GM18867 (cell line): ENCODE measurements around the gene POLQ.
"Not testable (repeated sequence)": the region's sequence is repeated elsewhere in the genome, so short reads cannot be mapped to it uniquely, and the experiment has no call there.

Source experiments
- ATAC-seq: cut with Tn5 transposase; IDR thresholded peaks from one replicate; pipeline ENCODE4 v1.9.1; 2021; ENCODE audit warnings: mild to moderate bottlenecking, moderate library complexity; ENCODE audit not compliant: unreplicated experiment

The POLQ gene

GRCh38 chr3:121515313-121515712 lies 30.5 kb downstream of the POLQ start:
- no peak for ATAC-seq

GRCh38 chr3:121514496-121514895 lies 31.3 kb downstream of the POLQ start:
- no peak for ATAC-seq

GRCh38 chr3:121508389-121508788 lies 37.4 kb downstream of the POLQ start:
- no peak for ATAC-seq

- ATAC-seq, result no peak
These were observed 40.5 kb downstream of the POLQ start for GRCh38 chr3:121505256-121505655.

- no peak for ATAC-seq
These were observed 41.2 kb downstream of the POLQ start for GRCh38 chr3:121504618-121505017.

GRCh38 chr3:121496786-121497185 lies 49.0 kb downstream of the POLQ start:
- ATAC-seq, result no peak

- ATAC-seq, result no peak
These were observed 52.4 kb downstream of the POLQ start for GRCh38 chr3:121493431-121493830.

GRCh38 chr3:121491683-121492320 lies 54.0 kb downstream of the POLQ start:
- ATAC-seq, result no peak

- no peak for ATAC-seq
These were observed 55.6 kb downstream of the POLQ start for GRCh38 chr3:121490161-121490560.

- ATAC-seq, result no peak
These were observed 57.2 kb downstream of the POLQ start for GRCh38 chr3:121488628-121489027.

- ATAC-seq, result no peak
These were observed 62.5 kb downstream of the POLQ start for GRCh38 chr3:121483290-121483689.

GRCh38 chr3:121482660-121483059 lies 63.1 kb downstream of the POLQ start:
- no peak for ATAC-seq

- no peak for ATAC-seq
These were observed 64.5 kb downstream of the POLQ start for GRCh38 chr3:121481106-121481880.

- no peak for ATAC-seq
These were observed 68.2 kb downstream of the POLQ start for GRCh38 chr3:121477589-121477988.

GRCh38 chr3:121473001-121473400 lies 72.8 kb downstream of the POLQ start:
- ATAC-seq, result no peak

- ATAC-seq, result no peak
These were observed 78.7 kb downstream of the POLQ start for GRCh38 chr3:121467085-121467484.

- ATAC-seq, result no peak
These were observed 82.0 kb downstream of the POLQ start for GRCh38 chr3:121463745-121464144.

GRCh38 chr3:121462565-121462964 lies 83.2 kb downstream of the POLQ start:
- ATAC-seq, result no peak

GRCh38 chr3:121451752-121452151 lies 94.0 kb downstream of the POLQ start:
- not testable (repeated sequence) for ATAC-seq

- no peak for ATAC-seq
These were observed 102.3 kb downstream of the POLQ start for GRCh38 chr3:121443456-121443855.

- ATAC-seq, result no peak
These were observed 109.1 kb downstream of the POLQ start for GRCh38 chr3:121436641-121437040.

GRCh38 chr3:121436074-121436473 lies 109.7 kb downstream of the POLQ start:
- ATAC-seq, result no peak
